ENCODE data around the gene SLC8A1.

DNA sequence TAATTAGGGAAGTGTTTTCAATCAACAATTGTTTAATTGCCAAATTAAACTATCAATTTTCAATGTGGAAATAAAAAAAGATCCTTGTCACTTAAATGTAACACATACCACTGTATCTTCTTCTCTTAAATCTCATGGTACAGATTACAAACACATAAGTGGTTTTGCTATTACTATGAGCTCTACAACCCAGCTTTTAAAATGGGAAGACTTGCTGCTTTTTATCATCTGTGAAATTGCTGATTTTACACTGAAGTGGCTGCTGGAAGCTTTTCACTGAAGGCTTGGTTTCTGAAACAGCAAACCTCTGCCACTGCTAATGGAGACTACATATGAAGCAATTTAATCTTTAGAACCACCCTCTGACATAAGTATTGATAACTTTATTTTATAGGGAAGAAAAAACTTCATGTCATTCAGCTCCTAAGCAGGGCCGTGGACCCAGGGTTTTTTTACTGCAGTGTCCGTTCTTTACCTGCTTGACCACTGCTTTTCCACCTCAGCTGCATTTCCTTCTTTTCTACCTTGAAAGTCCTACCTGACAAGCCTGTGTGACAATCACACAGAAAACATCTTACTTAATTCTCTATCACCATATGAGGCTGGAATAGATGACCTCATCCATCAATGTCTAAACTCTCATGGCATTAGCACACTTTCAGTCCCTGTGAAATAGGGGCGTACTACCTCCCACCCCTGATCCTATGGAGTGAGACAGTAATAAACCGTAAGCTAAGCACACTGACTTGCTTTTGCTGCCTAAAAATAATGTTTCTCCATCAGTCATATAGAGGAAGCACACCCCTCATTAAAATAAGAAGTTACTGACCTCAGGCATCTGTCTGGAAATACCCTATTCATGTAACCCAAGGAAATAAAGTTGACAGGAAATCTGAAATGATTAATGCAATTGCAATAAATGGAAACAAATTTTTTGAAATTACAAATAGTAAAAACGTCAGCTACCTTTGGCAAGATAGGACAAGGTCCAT, 19.2 kb upstream of the SLC8A1 start:
- TF ChIP-seq, protein P1, sequence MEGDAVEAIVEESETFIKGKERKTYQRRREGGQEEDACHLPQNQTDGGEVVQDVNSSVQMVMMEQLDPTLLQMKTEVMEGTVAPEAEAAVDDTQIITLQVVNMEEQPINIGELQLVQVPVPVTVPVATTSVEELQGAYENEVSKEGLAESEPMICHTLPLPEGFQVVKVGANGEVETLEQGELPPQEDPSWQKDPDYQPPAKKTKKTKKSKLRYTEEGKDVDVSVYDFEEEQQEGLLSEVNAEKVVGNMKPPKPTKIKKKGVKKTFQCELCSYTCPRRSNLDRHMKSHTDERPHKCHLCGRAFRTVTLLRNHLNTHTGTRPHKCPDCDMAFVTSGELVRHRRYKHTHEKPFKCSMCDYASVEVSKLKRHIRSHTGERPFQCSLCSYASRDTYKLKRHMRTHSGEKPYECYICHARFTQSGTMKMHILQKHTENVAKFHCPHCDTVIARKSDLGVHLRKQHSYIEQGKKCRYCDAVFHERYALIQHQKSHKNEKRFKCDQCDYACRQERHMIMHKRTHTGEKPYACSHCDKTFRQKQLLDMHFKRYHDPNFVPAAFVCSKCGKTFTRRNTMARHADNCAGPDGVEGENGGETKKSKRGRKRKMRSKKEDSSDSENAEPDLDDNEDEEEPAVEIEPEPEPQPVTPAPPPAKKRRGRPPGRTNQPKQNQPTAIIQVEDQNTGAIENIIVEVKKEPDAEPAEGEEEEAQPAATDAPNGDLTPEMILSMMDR (IDR thresholded peaks at IDR 0.05): no peak
- TF ChIP-seq EZH2 (IDR thresholded peaks at IDR 0.05; ENCODE audit: borderline replicate concordance, insufficient read depth, low read depth, low read length, poor library complexity, severe bottlenecking): no peak

Measured in B cell (primary cell).